Glutamatergic neuron (in vitro differentiated cells): ENCODE results near the gene ZNRF2. TPM values are rescaled to one million over a fixed set of nuclear protein-coding genes. Genes with fewer than 3 reads are reported as not detected.

ENCODE experiments used
- DNase-seq: peaks from one replicate; pipeline ENCODE4 v3.0.0; 2022
- H3K27ac Mint-ChIP-seq: one replicate; pipeline ENCODE4 v1.8.0; 2020; ENCODE audit warnings: mild to moderate bottlenecking, mixed read lengths, inconsistent platforms; ENCODE audit not compliant: unreplicated experiment
- H3K27me3 Mint-ChIP-seq: one replicate; pipeline ENCODE4 v1.8.0; 2020; ENCODE audit warnings: mild to moderate bottlenecking, moderate library complexity, mixed read lengths, inconsistent platforms; ENCODE audit not compliant: unreplicated experiment
- H3K36me3 Mint-ChIP-seq: one replicate; pipeline ENCODE4 v1.8.0; 2020; ENCODE audit warnings: mild to moderate bottlenecking, mixed read lengths, inconsistent platforms; ENCODE audit not compliant: unreplicated experiment
- H3K4me1 Mint-ChIP-seq: one replicate; pipeline ENCODE4 v1.8.0; 2020; ENCODE audit warnings: mild to moderate bottlenecking, low read depth, mixed read lengths, inconsistent platforms; ENCODE audit not compliant: unreplicated experiment
- H3K4me3 Mint-ChIP-seq: one replicate; pipeline ENCODE4 v1.8.0; 2020; ENCODE audit warnings: mild to moderate bottlenecking, mixed read lengths, inconsistent platforms; ENCODE audit not compliant: unreplicated experiment
- H3K9me3 Mint-ChIP-seq: one replicate; pipeline ENCODE4 v1.8.0; 2020; ENCODE audit warnings: mild to moderate bottlenecking, moderate library complexity, mixed read lengths, inconsistent platforms; ENCODE audit not compliant: unreplicated experiment
- CTCF ChIP-seq: fragments of 200-600 bp; sonication (generic); IDR thresholded peaks from one replicate; pipeline ENCODE4 v1.5.0; 2021; ENCODE audit not compliant: partially characterized antibody, unreplicated experiment
- total RNA-seq: library from RNA; stranded (reverse); fragmentation: NEBNext Ultra II Directional; extraction: Animal tissue kit (Norgen Biotek cat#: 25700); gene quantifications from one replicate; pipeline ENCODE4 v1.2.1, GENCODE V29; 2021; ENCODE audit not compliant: unreplicated experiment

Gene ZNRF2
- total RNA-seq, 1 donor from 2014 or later: 16.7 TPM

- no peaks in the 10 kb centered on the region for H3K27me3 Mint-ChIP-seq
- TF ChIP-seq CTCF: no peak
- DNase-seq: no peak
- H3K4me3 Mint-ChIP-seq: no peak overlapping the region
- H3K36me3 Mint-ChIP-seq: no peaks in the 10 kb centered on the region
- H3K27ac Mint-ChIP-seq: no peak overlapping the region
- no peaks in the 10 kb centered on the region for H3K9me3 Mint-ChIP-seq
- H3K4me1 Mint-ChIP-seq: peaks cover 8% of the 10 kb centered on the region
Observed at GRCh38 chr7:30364773-30365172, 80.4 kb downstream of the ZNRF2 start.

DNA sequence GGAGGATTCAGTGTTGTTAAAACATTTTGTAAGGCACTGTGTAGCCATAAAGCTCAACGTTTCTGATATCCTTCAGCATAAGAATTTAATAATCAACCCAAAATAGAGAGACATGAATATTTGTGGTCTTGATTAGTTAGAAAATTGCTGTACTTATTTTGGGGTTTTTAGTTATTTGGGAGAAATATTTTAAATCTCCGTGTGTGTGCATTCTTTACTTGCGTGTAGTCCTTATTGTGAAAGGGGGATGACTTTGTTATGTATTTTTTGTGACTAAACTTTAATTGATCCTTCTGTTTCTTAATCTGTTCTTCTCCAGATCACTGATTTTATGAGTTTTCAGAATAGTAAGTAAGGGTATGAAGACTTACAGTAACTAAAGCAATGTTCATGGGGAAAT, 81.2 kb downstream of the ZNRF2 start:
- Mint-ChIP-seq H3K27me3 (no peaks in the 10 kb centered on the region), H3K4me3 (no peak overlapping the region), H3K4me1 (peaks cover 8% of the 10 kb centered on the region), H3K9me3 (no peaks in the 10 kb centered on the region), H3K36me3 (no peaks in the 10 kb centered on the region), H3K27ac (no peak overlapping the region)
- TF ChIP-seq CTCF: no peak
- no peak for DNase-seq

DNA sequence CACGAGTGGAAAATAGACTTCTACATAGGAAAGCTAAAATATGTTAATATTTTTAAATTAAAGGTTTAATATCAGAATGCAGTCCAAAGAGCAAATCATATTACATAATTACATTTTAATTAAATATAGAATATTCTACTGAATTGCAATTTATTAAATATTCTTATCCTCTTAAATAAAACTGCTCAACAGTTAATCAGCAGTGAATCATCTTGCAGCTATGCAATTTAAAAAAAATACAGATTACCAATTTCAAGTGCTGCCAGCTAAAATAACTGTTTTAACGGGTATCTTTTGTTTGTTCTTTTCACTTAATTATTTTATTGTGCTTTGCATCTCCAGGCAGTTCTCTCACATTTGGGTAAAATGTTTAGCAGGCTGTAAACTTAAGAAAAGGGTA, 82.2 kb downstream of the ZNRF2 start:
- no peak for DNase-seq
- H3K9me3 Mint-ChIP-seq: peaks cover 2% of the 10 kb centered on the region
- no peak overlapping the region for H3K27ac Mint-ChIP-seq
- H3K36me3 Mint-ChIP-seq: peaks cover 5% of the 10 kb centered on the region
- peaks cover 13% of the 10 kb centered on the region for H3K4me1 Mint-ChIP-seq
- no peaks in the 10 kb centered on the region for H3K27me3 Mint-ChIP-seq
- no peak overlapping the region for H3K4me3 Mint-ChIP-seq
- TF ChIP-seq CTCF: no peak

DNA sequence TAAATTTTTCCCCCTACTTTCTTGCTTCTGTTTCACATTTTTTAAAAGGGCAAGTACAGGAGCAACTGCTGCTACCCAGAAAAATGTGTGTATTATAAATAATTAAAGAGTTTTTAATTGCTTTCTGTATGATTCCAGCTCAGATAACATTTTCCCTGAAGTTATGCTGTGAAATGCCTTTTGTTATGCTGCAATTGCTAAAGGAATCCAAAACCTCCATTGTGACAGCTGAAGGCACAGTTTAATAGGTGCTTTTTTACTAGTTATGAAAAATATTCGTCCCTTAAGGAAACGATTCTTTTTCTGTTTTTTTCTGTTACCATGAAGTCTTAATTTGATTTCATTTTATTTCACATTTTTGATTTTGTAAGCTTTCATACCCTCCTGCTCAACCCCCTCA, 83.2 kb downstream of the ZNRF2 start:
- Mint-ChIP-seq H3K36me3 (peaks cover 5% of the 10 kb centered on the region), H3K27ac (no peak overlapping the region), H3K4me3 (no peak overlapping the region), H3K4me1 (peaks cover 13% of the 10 kb centered on the region), H3K9me3 (peaks cover 2% of the 10 kb centered on the region), H3K27me3 (no peaks in the 10 kb centered on the region)
- no peak for TF ChIP-seq CTCF
- DNase-seq: no peak

- Mint-ChIP-seq H3K4me3 (no peak overlapping the region), H3K27me3 (no peaks in the 10 kb centered on the region), H3K9me3 (peaks cover 2% of the 10 kb centered on the region), H3K36me3 (peaks cover 5% of the 10 kb centered on the region), H3K4me1 (peaks cover 13% of the 10 kb centered on the region), H3K27ac (no peak overlapping the region)
- no peak for DNase-seq
- no peak for TF ChIP-seq CTCF
Observed at GRCh38 chr7:30369879-30370278, 85.5 kb downstream of the ZNRF2 start.
